Endothelial cell of umbilical vein (primary cell): ENCODE results near the gene SOX2. TPM values are rescaled to one million over a fixed set of nuclear protein-coding genes. Genes with fewer than 3 reads are reported as not detected.

Experiments
- BruUV-seq: library from RNA; stranded (reverse); fragments of 400-500 nt; replicated peaks from 2 replicates; lab custom pipeline; 2021; lab: Mats Ljungman, UMichigan
- CTCF ChIA-PET: fragments of 300-600, 350-600 bp; sonication (Branson Sonifier 250); formaldehyde crosslinking; loops from one replicate; lab custom pipeline; 2021; ENCODE audit warnings: antibody characterized with exemption, inconsistent platforms; lab: Charles Lee
- POLR2A ChIA-PET: fragments of 300-600, 350-600 bp; sonication (Branson Sonifier 250); formaldehyde crosslinking; loops from one replicate; lab custom pipeline; 2021; ENCODE audit warnings: antibody characterized with exemption, inconsistent platforms; lab: Charles Lee
- DNase-seq: peaks from one replicate; pipeline ENCODE4 v3.0.0-alpha.2; 2011; ENCODE audit warnings: low read depth, low spot score
- FAIRE-seq: peaks from 2 replicates; lab custom pipeline; 2011; peaks lifted over from hg19 to GRCh38; lab: Jason Lieb, UNC
- H2AFZ ChIP-seq: 2 replicates; pipeline ENCODE4 v1.6.0; 2012; ENCODE audit warnings: low read depth, low read length, control low read depth, inconsistent platforms
- H3K27ac ChIP-seq: 2 replicates; pipeline ENCODE4 v1.5.1; 2011; ENCODE audit warnings: low read depth, mild to moderate bottlenecking, control low read depth, low read length, moderate library complexity; ENCODE audit not compliant: insufficient read depth
- H3K27me3 ChIP-seq, 2 experiments: 2 replicates each; pipeline versions ENCODE4 v1.6.0 to v1.6.1; 2011; ENCODE audit warnings: low read length in 2 of 2, mixed read lengths in 1 of 2; ENCODE audit not compliant: control insufficient read depth in 2 of 2, insufficient read depth in 2 of 2
- H3K36me3 ChIP-seq, 2 experiments: 2 replicates in 1 of 2; 3 replicates in 1 of 2; pipeline ENCODE4 v1.5.1; 2011; ENCODE audit warnings: low read length in 2 of 2, mild to moderate bottlenecking in 1 of 2, moderate library complexity in 1 of 2; ENCODE audit not compliant: control insufficient read depth in 2 of 2, insufficient read depth in 2 of 2; ENCODE audit errors: extremely low read depth in 1 of 2
- H3K4me1 ChIP-seq: 3 replicates; pipeline ENCODE4 v1.5.1; 2011; ENCODE audit warnings: mild to moderate bottlenecking, low read length; ENCODE audit not compliant: control insufficient read depth, insufficient read depth; ENCODE audit errors: extremely low read depth
- H3K4me2 ChIP-seq: 2 replicates; pipeline ENCODE4 v1.6.1; 2011; ENCODE audit warnings: low read length, control low read depth, mixed read lengths; ENCODE audit not compliant: insufficient read depth
- H3K4me3 ChIP-seq, 3 experiments: fragments of 200-600 bp in 1 of 3; sonication (generic), shearing (Covaris generic) in 1 of 3; replicated peaks in 1 of 3; 2 replicates each; pipeline ENCODE4 v1.5.1; 2011 to 2016; ENCODE audit warnings: control low read depth in 3 of 3, low read length in 3 of 3, mild to moderate bottlenecking in 2 of 3, inconsistent platforms in 1 of 3, low read depth in 1 of 3, moderate library complexity in 1 of 3; ENCODE audit not compliant: insufficient read depth in 1 of 3
- H3K79me2 ChIP-seq: 2 replicates; pipeline ENCODE4 v1.6.0; 2012; ENCODE audit warnings: low read length, inconsistent platforms; ENCODE audit not compliant: control insufficient read depth, insufficient read depth
- H3K9ac ChIP-seq: replicated peaks from 2 replicates; pipeline ENCODE3; 2011; ENCODE audit warnings: low read length, control low read depth; ENCODE audit not compliant: insufficient read depth; ENCODE audit errors: extremely low read depth
- H3K9me1 ChIP-seq: replicated peaks from 3 replicates; pipeline ENCODE4 v1.6.0; 2011; ENCODE audit warnings: mild to moderate bottlenecking, low read length; ENCODE audit not compliant: control insufficient read depth, insufficient read depth; ENCODE audit errors: extremely low read depth
- H3K9me3 ChIP-seq: replicated peaks from 2 replicates; pipeline ENCODE4 v1.5.1; 2012; ENCODE audit warnings: low read length, inconsistent platforms; ENCODE audit not compliant: control insufficient read depth, insufficient read depth
- H4K20me1 ChIP-seq: replicated peaks from 2 replicates; pipeline ENCODE3; 2011; ENCODE audit warnings: mild to moderate bottlenecking, low read length; ENCODE audit not compliant: control insufficient read depth, insufficient read depth; ENCODE audit errors: extremely low read depth
- EZH2 ChIP-seq: IDR thresholded peaks from 2 replicates; pipeline ENCODE4 v1.6.1; 2012; ENCODE audit warnings: borderline replicate concordance, low read depth, mild to moderate bottlenecking, moderate library complexity, low read length, inconsistent platforms; ENCODE audit not compliant: severe bottlenecking
- FOS ChIP-seq: IDR thresholded peaks from 2 replicates; pipeline ENCODE4 v1.6.1; 2011; ENCODE audit warnings: mild to moderate bottlenecking, low read length, moderate library complexity, borderline replicate concordance; ENCODE audit not compliant: insufficient read depth
- GATA2 ChIP-seq: IDR thresholded peaks from 2 replicates; pipeline ENCODE4 v1.7.0; 2011; ENCODE audit warnings: low read depth, mild to moderate bottlenecking, moderate library complexity, mixed read lengths, low read length; ENCODE audit not compliant: insufficient read length, insufficient read depth
- JUN ChIP-seq: IDR thresholded peaks from 2 replicates; pipeline ENCODE4 v1.6.1; 2011; ENCODE audit warnings: borderline replicate concordance, low read depth; ENCODE audit not compliant: insufficient read length, insufficient read depth
- MAX ChIP-seq: IDR thresholded peaks from 2 replicates; pipeline ENCODE4 v1.6.1; 2011; ENCODE audit not compliant: insufficient read depth, insufficient read length
- MYC ChIP-seq: IDR thresholded peaks from one replicate; pipeline ENCODE4 v1.6.1; 2011; ENCODE audit warnings: mild to moderate bottlenecking, low read depth, low read length
- POLR2A ChIP-seq: IDR thresholded peaks from 2 replicates; pipeline ENCODE4 v1.6.1; 2012; ENCODE audit warnings: low read depth, mild to moderate bottlenecking, control low read depth, low read length
- POLR2AphosphoS5 ChIP-seq: IDR thresholded peaks from 2 replicates; pipeline ENCODE4 v1.6.1; 2012; ENCODE audit warnings: low read depth, mild to moderate bottlenecking, control low read depth, low read length, moderate library complexity; ENCODE audit not compliant: insufficient read depth
- dilution Hi-C: fragments of 300-500 bp; cut with MboI; formaldehyde crosslinking; loops from one replicate; pipeline ENCODE4 v1.15.0; 2019; ENCODE audit warnings: low sequenced_read_pairs; ENCODE audit not compliant: extremely low pct_ligation_motif_present
- intact Hi-C: fragments of 100-400 bp; cut with micrococcal nuclease; formaldehyde crosslinking; loops from one replicate; pipeline ENCODE4 v1.10.0; 2022
- polyA plus RNA-seq, 4 experiments: library from polyadenylated mRNA; depleted of rRNA in 3 of 4; stranded (reverse) in 3 of 4; unstranded in 1 of 4; fragments of >200 nt; gene quantifications; 2 replicates each; pipeline versions ENCODE4 v1.2.1 to v1.2.3, GENCODE V29; 2011 to 2012; ENCODE audit warnings: missing spikeins in 1 of 4
- total RNA-seq: library from RNA; stranded (reverse); gene quantifications from 2 replicates; pipeline ENCODE4 v1.2.3, GENCODE V29; 2021
- TF ChIP-seq, protein P1 (sequence below), 2 donors: IDR thresholded peaks; 1 replicate in 1 of 2; 2 replicates in 1 of 2; pipeline ENCODE4 v1.5.1; 2011; ENCODE audit warnings: low read length in 2 of 2, mild to moderate bottlenecking in 2 of 2, moderate library complexity in 2 of 2, control low read depth in 1 of 2, inconsistent platforms in 1 of 2, low read depth in 1 of 2; ENCODE audit not compliant: insufficient read depth in 1 of 2; ENCODE audit errors: extremely low read depth in 1 of 2

SOX2 gene
- total and polyA plus RNA-seq, 2 donors (not counting 3 experiments of a cell fraction or from before 2014, with no cell fraction given), result 0.13 to 0.23 TPM

GRCh38 chr3:181741417-181741816 is 29.7 kb downstream of the SOX2 start:
- no peaks in the 10 kb centered on the region for H4K20me1 ChIP-seq
- no peaks in the 10 kb centered on the region for H3K36me3 ChIP-seq
- H3K4me2 ChIP-seq, result no peak overlapping the region
- no peaks in the 10 kb centered on the region for H3K79me2 ChIP-seq
- CTCF ChIA-PET, result interaction anchor here (0.6 kb wide), 2 partner anchors 143 to 210 kb away, joined by 3 to 4 read pairs; no protein-coding TSS in a partner anchor
- no peaks in the 10 kb centered on the region for H3K4me1 ChIP-seq
- intact Hi-C loops, result no loop called here
- H3K27me3 ChIP-seq, result no peaks in the 10 kb centered on the region
- dilution Hi-C loops, result no loop called here
- H3K27ac ChIP-seq, result no peak overlapping the region
- no peak for TF ChIP-seq POLR2AphosphoS5
- TF ChIP-seq POLR2A, result no peak
- TF ChIP-seq FOS, result no peak
- TF ChIP-seq GATA2, result no peak
- no peak for TF ChIP-seq MAX
- TF ChIP-seq MYC, result no peak
- TF ChIP-seq EZH2, result no peak
- TF ChIP-seq JUN, result no peak
- TF ChIP-seq, protein P1, sequence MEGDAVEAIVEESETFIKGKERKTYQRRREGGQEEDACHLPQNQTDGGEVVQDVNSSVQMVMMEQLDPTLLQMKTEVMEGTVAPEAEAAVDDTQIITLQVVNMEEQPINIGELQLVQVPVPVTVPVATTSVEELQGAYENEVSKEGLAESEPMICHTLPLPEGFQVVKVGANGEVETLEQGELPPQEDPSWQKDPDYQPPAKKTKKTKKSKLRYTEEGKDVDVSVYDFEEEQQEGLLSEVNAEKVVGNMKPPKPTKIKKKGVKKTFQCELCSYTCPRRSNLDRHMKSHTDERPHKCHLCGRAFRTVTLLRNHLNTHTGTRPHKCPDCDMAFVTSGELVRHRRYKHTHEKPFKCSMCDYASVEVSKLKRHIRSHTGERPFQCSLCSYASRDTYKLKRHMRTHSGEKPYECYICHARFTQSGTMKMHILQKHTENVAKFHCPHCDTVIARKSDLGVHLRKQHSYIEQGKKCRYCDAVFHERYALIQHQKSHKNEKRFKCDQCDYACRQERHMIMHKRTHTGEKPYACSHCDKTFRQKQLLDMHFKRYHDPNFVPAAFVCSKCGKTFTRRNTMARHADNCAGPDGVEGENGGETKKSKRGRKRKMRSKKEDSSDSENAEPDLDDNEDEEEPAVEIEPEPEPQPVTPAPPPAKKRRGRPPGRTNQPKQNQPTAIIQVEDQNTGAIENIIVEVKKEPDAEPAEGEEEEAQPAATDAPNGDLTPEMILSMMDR (IDR thresholded peaks at IDR 0.05; ENCODE audit: extremely low read depth in 1 of 2, insufficient read depth in 1 of 2, low read depth in 1 of 2, low read length in 2 of 2), result no peak
- no peak overlapping the region for H3K4me3 ChIP-seq
- POLR2A ChIA-PET, result no interaction called here
- no peak overlapping the region for H2AFZ ChIP-seq
- H3K9me3 ChIP-seq, result no peaks in the 10 kb centered on the region
- H3K9ac ChIP-seq, result no peak overlapping the region
- BruUV-seq, result no TSS peak
- DNase-seq, result no peak
- no peak for FAIRE-seq
- no peaks in the 10 kb centered on the region for H3K9me1 ChIP-seq
